Spinal cord (tissue), 10 donors: ENCODE results near the gene IQSEC1. TPM values are rescaled to one million over a fixed set of nuclear protein-coding genes. Genes with fewer than 3 reads are reported as not detected.
"Not testable (repeated sequence)": the region's sequence is repeated elsewhere in the genome, so short reads cannot be mapped to it uniquely, and the experiment has no call there.

Experiments used
- DNase-seq, 6 donors: peaks; one replicate each; pipeline versions ENCODE4 v3.0.0 to v3.0.0-alpha.2; 2013 to 2015; ENCODE audit warnings: low spot score in 6 of 6, low read depth in 4 of 6
- H3K27ac ChIP-seq: one replicate; pipeline ENCODE4 v1.5.1; 2013; ENCODE audit warnings: low read depth, low read length, control low read depth
- H3K27me3 ChIP-seq: one replicate; pipeline ENCODE4 v1.6.1; 2013; ENCODE audit warnings: low read length; ENCODE audit not compliant: control insufficient read depth, insufficient read depth
- H3K36me3 ChIP-seq: one replicate; pipeline ENCODE4 v1.6.1; 2013; ENCODE audit warnings: low read length; ENCODE audit not compliant: control insufficient read depth, insufficient read depth
- H3K4me1 ChIP-seq: one replicate; pipeline ENCODE4 v1.6.1; 2013; ENCODE audit warnings: low read length; ENCODE audit not compliant: control insufficient read depth, insufficient read depth
- H3K4me3 ChIP-seq: one replicate; pipeline ENCODE4 v1.5.1; 2013; ENCODE audit warnings: low read depth, low read length, control low read depth
- H3K9me3 ChIP-seq: one replicate; pipeline ENCODE4 v1.6.1; 2013; ENCODE audit warnings: low read length; ENCODE audit not compliant: control insufficient read depth, insufficient read depth
- WGBS: methylation state at CpG from one replicate; pipeline ENCODE4 v1.1.5; 2013; ENCODE audit warnings: missing lambda C conversion rate; ENCODE audit not compliant: insufficient coverage; 5-methylcytosine and 5-hydroxymethylcytosine counted together
- polyA plus RNA-seq, 2 donors: library from polyadenylated mRNA; unstranded; fragments of 120-200 nt; gene quantifications; one replicate each; pipeline ENCODE4 v1.2.1, GENCODE V29; 2013; ENCODE audit not compliant: insufficient read length in 2 of 2
- total RNA-seq, 2 donors: library from RNA; depleted of rRNA in 1 of 2; stranded (reverse); fragments of 120-200 nt in 1 of 2; fragments of >200 nt in 1 of 2; gene quantifications; one replicate each; pipeline versions ENCODE4 v1.2.3 to v1.2.4, GENCODE V29; 2013 to 2014
- donor health status: healthy.

Gene IQSEC1
- total and polyA plus RNA-seq, 4 donors = 40.2 to 87.1 (median 63.6) TPM

DNA sequence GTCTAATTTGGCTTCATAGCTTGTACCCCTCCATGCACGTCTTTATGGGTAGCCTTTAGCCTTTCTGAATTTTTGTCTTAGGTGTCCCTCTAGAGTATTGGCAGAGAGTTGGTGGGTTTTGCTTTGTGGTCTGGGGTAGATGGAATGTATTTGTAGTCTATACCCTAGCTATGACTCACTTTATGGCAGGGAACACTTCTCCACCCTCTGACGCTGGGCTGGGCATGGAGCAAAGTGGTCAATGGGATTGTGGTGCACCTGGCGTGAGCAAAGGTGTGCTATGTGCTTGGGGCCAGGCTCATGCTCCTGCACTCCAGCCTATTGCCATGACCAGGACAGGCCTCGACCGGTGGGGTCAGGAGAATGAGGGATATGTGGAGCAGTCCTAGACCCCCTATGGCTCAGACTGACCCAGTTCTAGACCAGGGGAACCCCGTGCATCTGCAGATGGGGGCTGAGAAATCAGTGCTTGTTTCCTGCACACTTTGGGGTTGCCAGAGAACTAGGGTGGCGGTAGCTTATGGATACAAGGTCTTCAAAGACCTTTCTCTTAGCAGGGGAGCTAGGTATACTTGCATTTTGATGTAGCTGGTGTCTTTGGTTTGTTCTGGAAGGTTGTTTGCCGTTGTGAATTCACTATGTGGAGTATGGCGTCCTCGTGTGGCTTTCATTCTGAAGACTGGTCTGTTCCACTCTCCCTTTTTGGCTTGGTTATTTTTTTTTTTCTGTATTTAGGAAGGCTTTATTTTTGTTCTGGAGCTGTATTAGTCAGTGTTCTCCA, 182.4 kb downstream of the IQSEC1 start:
- DNase-seq = no peak
- Histone ChIP-seq H3K9me3 (no peaks in the 10 kb centered on the region), H3K4me1 (peaks cover 24% of the 10 kb centered on the region), H3K27ac (no peak overlapping the region), H3K4me3 (no peak overlapping the region), H3K36me3 (peaks cover 8% of the 10 kb centered on the region), H3K27me3 (no peaks in the 10 kb centered on the region)
- 86% methylated on average over 8 of the region's 10 CpGs for WGBS

DNA sequence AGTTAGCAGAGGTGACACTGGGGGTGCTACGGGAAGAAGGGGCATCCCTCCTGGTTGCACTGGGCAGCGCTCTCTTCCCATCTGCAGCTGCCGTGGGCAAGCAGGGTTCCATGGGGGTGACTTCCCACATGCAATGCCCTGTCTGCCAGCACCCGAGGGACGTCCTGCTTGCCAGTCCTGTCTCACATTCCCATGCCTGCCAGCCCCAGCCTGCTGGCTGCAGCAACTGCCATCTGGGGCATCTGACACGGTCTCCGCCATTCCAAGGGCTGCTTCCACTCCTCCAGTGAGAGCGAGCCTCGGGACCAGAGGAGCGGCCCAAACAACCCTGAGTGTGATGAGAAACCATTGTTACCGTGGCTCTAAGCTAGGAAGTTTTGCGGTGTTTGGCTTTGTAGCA, 186.5 kb downstream of the IQSEC1 start:
- Histone ChIP-seq H3K4me3 (no peak overlapping the region), H3K4me1 (peaks cover 36% of the 10 kb centered on the region), H3K36me3 (no peaks in the 10 kb centered on the region), H3K9me3 (no peaks in the 10 kb centered on the region), H3K27ac (no peak overlapping the region), H3K27me3 (no peaks in the 10 kb centered on the region)
- WGBS = 72% methylated on average over 12 of the region's 12 CpGs
- peak in 1 of 6 donors; percentile 33 for DNase-seq

DNA sequence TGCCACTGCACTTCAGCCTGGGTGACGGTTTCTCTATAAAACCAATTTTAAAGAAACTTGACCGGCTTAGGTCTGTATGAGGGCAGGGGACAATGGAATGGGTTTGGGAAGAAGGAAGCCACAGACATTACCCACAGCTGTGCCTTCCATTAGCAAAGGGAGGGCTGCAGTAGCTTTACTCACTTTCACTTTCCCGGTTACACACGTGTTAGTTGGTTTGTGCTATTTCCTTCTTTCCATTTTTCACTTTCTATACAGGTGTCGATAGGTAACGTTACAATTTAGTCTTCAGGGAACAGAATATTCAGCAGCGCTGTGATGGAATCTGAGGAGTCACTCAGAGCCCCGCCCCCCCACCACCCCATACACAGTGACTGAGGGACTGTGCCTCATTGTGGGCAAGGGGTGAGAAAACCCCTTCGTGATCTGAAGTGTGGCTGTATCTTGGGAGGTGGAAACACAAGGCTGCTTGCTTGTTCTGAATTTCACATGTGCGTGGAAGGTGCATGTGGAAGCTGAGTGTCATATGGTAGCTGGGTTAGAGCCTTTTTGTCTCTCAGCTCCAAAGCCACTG, 187.0 kb downstream of the IQSEC1 start:
- no peak overlapping the region for H3K4me3 ChIP-seq
- H3K4me1 ChIP-seq = peaks cover 30% of the 10 kb centered on the region
- no peaks in the 10 kb centered on the region for H3K9me3 ChIP-seq
- DNase-seq = no peak
- H3K36me3 ChIP-seq = no peaks in the 10 kb centered on the region
- WGBS = 79% methylated on average over 2 of the region's 10 CpGs
- H3K27me3 ChIP-seq = no peaks in the 10 kb centered on the region
- no peak overlapping the region for H3K27ac ChIP-seq

- no peak overlapping the region for H3K4me3 ChIP-seq
- no peak for DNase-seq
- H3K4me1 ChIP-seq = peaks cover 26% of the 10 kb centered on the region
- no peak overlapping the region for H3K27ac ChIP-seq
- H3K27me3 ChIP-seq = no peaks in the 10 kb centered on the region
- no peaks in the 10 kb centered on the region for H3K36me3 ChIP-seq
- H3K9me3 ChIP-seq = no peaks in the 10 kb centered on the region
- 84% methylated on average over 4 of the region's 4 CpGs for WGBS
Measured at GRCh38 chr3:12885583-12885930, 187.7 kb downstream of the IQSEC1 start.

- Histone ChIP-seq H3K9me3 (no peaks in the 10 kb centered on the region), H3K27me3 (no peaks in the 10 kb centered on the region), H3K27ac (no peak overlapping the region), H3K4me3 (no peak overlapping the region), H3K36me3 (no peaks in the 10 kb centered on the region), H3K4me1 (peaks cover 28% of the 10 kb centered on the region)
- no peak for DNase-seq
- WGBS = 82% methylated on average over 15 of the region's 20 CpGs
Measured at GRCh38 chr3:12884790-12885582, 188.2 kb downstream of the IQSEC1 start.

DNA sequence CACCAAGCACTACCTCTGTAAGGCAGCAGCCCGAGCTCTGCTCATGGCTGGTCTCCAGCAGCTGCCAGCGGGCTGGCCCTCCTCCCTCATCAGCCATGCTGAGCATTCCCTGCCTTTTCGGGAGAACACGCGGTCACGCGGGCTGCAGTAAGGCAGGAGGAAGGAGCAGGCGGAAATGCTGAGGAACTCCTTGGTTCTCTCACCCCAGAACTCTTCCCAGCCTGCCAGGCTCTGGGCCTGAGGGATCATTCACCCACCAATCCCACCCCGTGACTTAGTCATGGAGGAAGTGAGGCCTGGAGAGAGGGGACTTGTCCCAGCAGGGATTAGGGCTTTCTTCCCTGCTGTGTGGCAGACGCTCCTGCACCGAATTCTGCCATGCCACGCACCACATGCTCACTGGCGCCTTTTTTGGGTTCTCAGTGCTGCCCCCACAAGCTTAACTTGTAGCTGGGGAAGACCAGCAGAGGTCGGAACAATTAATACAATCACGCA, 189.0 kb downstream of the IQSEC1 start:
- 28% methylated on average over 9 of the region's 15 CpGs for WGBS
- H3K9me3 ChIP-seq = no peaks in the 10 kb centered on the region
- peak in 2 of 6 donors; percentile 81 to 84 for DNase-seq
- H3K27ac ChIP-seq = peak overlapping the region; percentile 57
- H3K36me3 ChIP-seq = no peaks in the 10 kb centered on the region
- peaks cover 36% of the 10 kb centered on the region for H3K4me1 ChIP-seq
- H3K4me3 ChIP-seq = no peak overlapping the region
- no peaks in the 10 kb centered on the region for H3K27me3 ChIP-seq

DNA sequence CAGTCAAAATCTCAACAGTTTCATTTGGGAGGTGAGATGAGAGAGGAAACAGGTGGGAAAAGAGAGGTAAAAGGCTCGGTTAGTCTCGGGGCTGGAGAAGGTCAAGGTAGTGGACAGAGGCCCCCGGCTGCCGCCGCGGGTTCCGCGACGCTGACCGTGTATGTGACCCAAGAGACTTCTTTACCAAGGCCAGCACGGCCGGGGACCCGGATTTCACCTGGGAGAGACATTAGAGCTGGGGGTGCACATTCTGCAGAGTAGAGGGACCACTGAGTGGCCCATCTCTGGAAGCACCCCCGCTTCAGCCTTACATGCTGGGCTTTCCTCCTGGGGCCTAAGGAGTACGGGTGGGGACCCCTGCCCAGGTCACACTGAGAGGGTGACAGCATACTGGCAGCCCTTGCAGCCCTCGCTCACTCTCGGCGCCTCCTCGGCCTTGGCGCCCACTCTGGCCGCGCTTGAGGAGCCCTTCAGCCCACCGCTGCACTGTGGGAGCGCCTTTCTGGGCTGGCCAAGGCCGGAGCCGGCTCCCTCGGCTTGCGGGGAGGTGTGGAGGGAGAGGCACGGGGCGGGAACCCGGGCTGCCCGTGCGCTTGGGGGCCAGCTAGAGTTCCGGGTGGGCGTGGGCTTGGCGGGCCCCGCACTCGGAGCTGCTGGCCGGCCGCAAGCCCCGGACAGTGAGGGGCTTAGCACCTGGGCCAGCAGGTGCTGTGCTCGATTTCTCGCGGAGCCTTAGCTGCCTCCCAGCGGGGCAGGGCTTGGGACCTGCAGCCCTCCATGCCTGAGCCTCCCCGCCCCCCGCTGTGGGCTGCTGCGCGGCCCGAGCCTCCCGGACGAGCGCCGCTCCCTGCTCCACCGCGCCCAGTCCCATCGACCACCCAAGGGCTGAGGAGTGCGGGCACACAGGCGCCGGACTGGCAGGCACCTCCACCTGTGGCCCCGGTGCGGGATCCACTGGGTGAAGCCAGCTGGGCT, 190.6 kb downstream of the IQSEC1 start:
- Histone ChIP-seq H3K4me1 (peaks cover 46% of the 10 kb centered on the region), H3K9me3 (no peaks in the 10 kb centered on the region), H3K27ac (no peak overlapping the region), H3K36me3 (no peaks in the 10 kb centered on the region), H3K27me3 (no peaks in the 10 kb centered on the region), H3K4me3 (no peak overlapping the region)
- no peak for DNase-seq
- WGBS = 93% methylated on average over 61 of the region's 62 CpGs

- peaks cover 45% of the 10 kb centered on the region for H3K4me1 ChIP-seq
- H3K9me3 ChIP-seq, H3K27me3 ChIP-seq, H3K27ac ChIP-seq, H3K36me3 ChIP-seq, H3K4me3 ChIP-seq, DNase-seq: not testable (repeated sequence)
- WGBS = 94% methylated on average over 9 of the region's 12 CpGs
Measured at GRCh38 chr3:12881858-12882257, 191.4 kb downstream of the IQSEC1 start.
